MCF 10A (cell line): ENCODE results near the gene SMIM21. TPM values are rescaled to one million over a fixed set of nuclear protein-coding genes. Genes with fewer than 3 reads are reported as not detected.

Source experiments
- BruUV-seq: library from RNA; stranded (reverse); fragments of 400-500 nt; replicated peaks from 2 replicates; lab custom pipeline; 2021; lab: Mats Ljungman, UMichigan
- CTCF ChIA-PET: fragments of 300-600 bp; sonication (Branson Sonifier 250); formaldehyde crosslinking; extraction: SDS; loops from one replicate; lab custom pipeline; 2021; ENCODE audit warnings: antibody characterized with exemption, inconsistent platforms; lab: Yijun Ruan, JAX
- POLR2A ChIA-PET: fragments of 300-600, 350-650 bp; sonication (Branson Sonifier 250); formaldehyde crosslinking; extraction: SDS; loops from one replicate; lab custom pipeline; 2020; ENCODE audit warnings: antibody characterized with exemption, inconsistent platforms; lab: Yijun Ruan, JAX
- DNase-seq: peaks from one replicate; pipeline ENCODE4 v3.0.0-alpha.2; 2018; ENCODE audit not compliant: unreplicated experiment
- H3K27ac Mint-ChIP-seq: one replicate; pipeline ENCODE4 v1.8.0; 2022; ENCODE audit warnings: mild to moderate bottlenecking, low read depth, mixed read lengths; ENCODE audit not compliant: unreplicated experiment
- H3K27me3 Mint-ChIP-seq: one replicate; pipeline ENCODE4 v1.8.0; 2022; ENCODE audit warnings: mixed read lengths; ENCODE audit not compliant: insufficient read depth, unreplicated experiment
- H3K36me3 Mint-ChIP-seq: one replicate; pipeline ENCODE4 v1.8.0; 2022; ENCODE audit warnings: mild to moderate bottlenecking, moderate library complexity, mixed read lengths; ENCODE audit not compliant: insufficient read depth, unreplicated experiment
- H3K4me1 Mint-ChIP-seq: one replicate; pipeline ENCODE4 v1.8.0; 2022; ENCODE audit warnings: mixed read lengths; ENCODE audit not compliant: insufficient read depth, unreplicated experiment
- H3K4me3 Mint-ChIP-seq: one replicate; pipeline ENCODE4 v1.8.0; 2022; ENCODE audit warnings: mild to moderate bottlenecking, moderate library complexity, mixed read lengths; ENCODE audit not compliant: unreplicated experiment
- H3K9me3 Mint-ChIP-seq: one replicate; pipeline ENCODE4 v1.8.0; 2022; ENCODE audit warnings: mixed read lengths; ENCODE audit not compliant: unreplicated experiment
- CTCF ChIP-seq: fragments of 200-600 bp; IDR thresholded peaks from one replicate; pipeline ENCODE4 v1.8.0; 2022; ENCODE audit warnings: antibody characterized with exemption, mild to moderate bottlenecking; ENCODE audit not compliant: unreplicated experiment
- intact Hi-C: fragments of 100-400 bp; cut with micrococcal nuclease; formaldehyde crosslinking; loops from 2 replicates; pipeline ENCODE4 v1.14.1; 2022
- total RNA-seq: library from RNA; stranded (reverse); gene quantifications from 2 replicates; pipeline ENCODE4 v1.2.3, GENCODE V29; 2022

The SMIM21 gene
- total RNA-seq, 1 experiment from 2014 or later: not detected

GRCh38 chr18:75408554-75409506, 18.7 kb downstream of the SMIM21 start:
- intact Hi-C loops: loop anchor here (1.0 to 2.0 kb wide), 2 partner anchors 80 to 200 kb away; partner anchors contain the start of gene PTGR3
- Mint-ChIP-seq H3K36me3 (no peaks in the 10 kb centered on the region), H3K9me3 (no peaks in the 10 kb centered on the region), H3K4me3 (no peak overlapping the region), H3K4me1 (peaks cover 20% of the 10 kb centered on the region), H3K27ac (peak overlapping the region; percentile 64), H3K27me3 (no peaks in the 10 kb centered on the region)
- TF ChIP-seq CTCF: no peak
- ChIA-PET CTCF (interaction anchor here (0.5 to 0.7 kb wide), 3 partner anchors 92 to 784 kb away, joined by 3 read pairs; no protein-coding TSS in a partner anchor), POLR2A (interaction anchor here (0.6 to 0.9 kb wide), 2 partner anchors 11 to 13 kb away, joined by 3 read pairs; no protein-coding TSS in a partner anchor)
- BruUV-seq: no TSS peak
- DNase-seq: peak; percentile 98

GRCh38 chr18:75407468-75408437, 19.8 kb downstream of the SMIM21 start:
- DNase-seq: no peak
- no peak for TF ChIP-seq CTCF
- H3K36me3 Mint-ChIP-seq: no peaks in the 10 kb centered on the region
- intact Hi-C loops: loop anchor here (2.0 kb wide), 1 partner anchor 199 kb away; the partner anchor contains the start of gene PTGR3
- H3K4me1 Mint-ChIP-seq: peaks cover 20% of the 10 kb centered on the region
- no peak overlapping the region for H3K4me3 Mint-ChIP-seq
- CTCF ChIA-PET: no interaction called here
- no peaks in the 10 kb centered on the region for H3K27me3 Mint-ChIP-seq
- H3K27ac Mint-ChIP-seq: peak overlapping the region; percentile 64
- POLR2A ChIA-PET: interaction anchor here (0.7 kb wide), 2 partner anchors 63 to 79 kb away, joined by 3 read pairs; no protein-coding TSS in a partner anchor
- H3K9me3 Mint-ChIP-seq: peaks cover 5% of the 10 kb centered on the region
- no TSS peak for BruUV-seq

- DNase-seq: no peak
- Mint-ChIP-seq H3K4me3 (no peak overlapping the region), H3K27me3 (no peaks in the 10 kb centered on the region), H3K27ac (no peak overlapping the region), H3K9me3 (peaks cover 13% of the 10 kb centered on the region), H3K36me3 (no peaks in the 10 kb centered on the region), H3K4me1 (peaks cover 20% of the 10 kb centered on the region)
- BruUV-seq: no TSS peak
- CTCF ChIA-PET: no interaction called here
- intact Hi-C loops: no loop called here
- no peak for TF ChIP-seq CTCF
- POLR2A ChIA-PET: interaction anchor here (0.7 kb wide), 1 partner anchor 80 kb away, joined by 3 read pairs; no protein-coding TSS in a partner anchor
Measured at GRCh38 chr18:75406491-75407445, 20.7 kb downstream of the SMIM21 start.
